ENCODE results near the gene VAC14. TPM values are rescaled to one million over a fixed set of nuclear protein-coding genes. Genes with fewer than 3 reads are reported as not detected.
A peak's percentile ranks its signal among the peaks of the same experiment; 100 is the strongest.

Gene VAC14
- total RNA-seq, 1 experiment from 2014 or later, result 35.3 TPM

- TF ChIP-seq ZBTB33 (IDR thresholded peaks at IDR 0.05; ENCODE audit: extremely low read depth, insufficient replicate concordance, low read length), result no peak
Measured at GRCh38 chr16:70704586-70704985, 96.4 kb downstream of the VAC14 start (continued).

GRCh38 chr16:70703835-70704381 is 97.0 kb downstream of the VAC14 start:
- Histone ChIP-seq H3K27ac (ENCODE audit: low read depth, low read length) (peak overlapping the region; percentile 27; the same call in 1 of the 2 replicates), H4K20me1 (ENCODE audit: insufficient read depth) (no peaks in the 10 kb centered on the region), H3K27me3 (ENCODE audit: insufficient read depth, low read length) (no peaks in the 10 kb centered on the region), H3K4me3 (replicated peaks in 1 of 2; ENCODE audit: low read depth in 1 of 2, low read length in 2 of 2) (no peak overlapping the region), H3K4me2 (ENCODE audit: low read length) (peak overlapping the region; percentile 17), H3K4me1 (ENCODE audit: control insufficient read depth in 1 of 2, insufficient read depth in 2 of 2, low read length in 2 of 2) (peaks cover 37 to 53% of the 10 kb centered on the region in 2 experiments), H2AFZ (ENCODE audit: low read depth, low read length, poor library complexity, severe bottlenecking) (no peak overlapping the region), H3K79me2 (ENCODE audit: insufficient read depth, low read length) (no peaks in the 10 kb centered on the region), H3K36me3 (ENCODE audit: control insufficient read depth in 1 of 2, insufficient read depth in 2 of 2, low read length in 2 of 2) (no peaks in the 10 kb centered on the region), H3K9me2 (ENCODE audit: insufficient read depth) (no peaks in the 10 kb centered on the region), H3K9me3 (ENCODE audit: control insufficient read depth in 1 of 2, insufficient read depth in 1 of 2, low read depth in 1 of 2, low read length in 2 of 2) (no peaks in the 10 kb centered on the region), H3K9ac (ENCODE audit: low read length) (no peak overlapping the region)
- TF ChIP-seq ATF3 (IDR thresholded peaks at IDR 0.05), result no peak
- no peak for TF ChIP-seq EGR1 (IDR thresholded peaks at IDR 0.05; ENCODE audit: low read depth)
- DNase-seq (ENCODE audit: low read depth, low spot score), result no peak
- intact Hi-C loops (cut with micrococcal nuclease), result no loop called here
- no TSS peak for BruUV-seq (replicated peaks)
- ChIA-PET CTCF (no interaction called here), RAD21 (ENCODE audit: low non-redundant PET in 1 of 2, low total read pairs in 2 of 2, uncharacterized antibody in 2 of 2, unreplicated experiment in 2 of 2) (no interaction called here), POLR2A (no interaction called here)
- ATAC-seq, result no peak
